B cell (primary cell): Measurements from ENCODE around the gene TCF7. TPM values are rescaled to one million over a fixed set of nuclear protein-coding genes. Genes with fewer than 3 reads are reported as not detected.

Experiments used
- ATAC-seq: fragments of 200-7000 bp; cut with Tn5 transposase; one replicate; pipeline ENCODE4 v1.10.0; 2021; ENCODE audit warnings: low read depth, mild to moderate bottlenecking, moderate number of reproducible peaks, moderate library complexity
- CTCF ChIA-PET: fragments of 350-600 bp; sonication (Branson Sonifier 250); formaldehyde crosslinking; loops from one replicate; lab custom pipeline; 2021; ENCODE audit warnings: antibody characterized with exemption, inconsistent platforms; lab: Charles Lee
- POLR2A ChIA-PET: fragments of 350-600 bp; sonication (Branson Sonifier 250); formaldehyde crosslinking; loops from one replicate; lab custom pipeline; 2021; ENCODE audit warnings: antibody characterized with exemption; lab: Charles Lee
- DNase-seq: peaks from one replicate; pipeline ENCODE4 v3.0.0; 2013
- H2AFZ ChIP-seq: 2 replicates; pipeline ENCODE4 v1.6.1; 2012; ENCODE audit warnings: mild to moderate bottlenecking, low read depth, low read length; ENCODE audit not compliant: insufficient read depth, poor library complexity, severe bottlenecking
- H3K27ac ChIP-seq, 2 donors: 1 replicate in 1 of 2; 2 replicates in 1 of 2; pipeline ENCODE4 v1.5.1; 2012 to 2013; ENCODE audit warnings: low read length in 2 of 2, mild to moderate bottlenecking in 2 of 2, moderate library complexity in 1 of 2
- H3K27me3 ChIP-seq, 4 experiments: fragments of 200-600 bp in 1 of 4; sonication (generic) in 1 of 4; replicated peaks in 1 of 4; 1 replicate in 2 of 4; 2 replicates in 2 of 4; pipeline versions ENCODE4 v1.6.1 to v1.7.0; 2013 to 2016; ENCODE audit warnings: low read length in 3 of 4, mild to moderate bottlenecking in 2 of 4, mixed read lengths in 1 of 4, moderate library complexity in 1 of 4; ENCODE audit not compliant: insufficient read depth in 4 of 4, control insufficient read depth in 3 of 4; ENCODE audit errors: control extremely low read depth in 1 of 4
- H3K36me3 ChIP-seq, 2 experiments: replicated peaks in 1 of 2; 1 replicate in 1 of 2; 2 replicates in 1 of 2; pipeline versions ENCODE4 v1.6.1 to v1.7.1; 2013; ENCODE audit warnings: low read length in 1 of 2; ENCODE audit not compliant: insufficient read depth in 2 of 2, control insufficient read depth in 1 of 2; ENCODE audit errors: control extremely low read depth in 1 of 2, extremely low read depth in 1 of 2
- H3K4me1 ChIP-seq, 2 donors: fragments of 200-600 bp in 1 of 2; sonication (generic) in 1 of 2; 1 replicate in 1 of 2; 2 replicates in 1 of 2; pipeline versions ENCODE4 v1.5.1 to v1.6.1; 2013 to 2017; ENCODE audit warnings: low read length in 2 of 2; ENCODE audit not compliant: control insufficient read depth in 2 of 2, insufficient read depth in 2 of 2
- H3K4me2 ChIP-seq: replicated peaks from 2 replicates; pipeline ENCODE3; 2012; ENCODE audit warnings: mild to moderate bottlenecking, low read depth, low read length; ENCODE audit not compliant: poor library complexity, severe bottlenecking
- H3K4me3 ChIP-seq, 5 experiments: fragments of 200-600 bp in 1 of 5; sonication (generic) in 1 of 5; 1 replicate in 3 of 5; 2 replicates in 2 of 5; pipeline versions ENCODE4 v1.5.1 to v1.7.0; 2011 to 2016; ENCODE audit warnings: low read length in 4 of 5, mild to moderate bottlenecking in 4 of 5, low read depth in 2 of 5, control low read depth in 1 of 5, moderate library complexity in 1 of 5; ENCODE audit not compliant: insufficient read depth in 1 of 5; ENCODE audit errors: control extremely low read depth in 1 of 5, extremely low read depth in 1 of 5
- H3K79me2 ChIP-seq: fragments of 200-600 bp; sonication (generic); one replicate; pipeline ENCODE4 v1.6.0; 2016; ENCODE audit warnings: low read length; ENCODE audit not compliant: control insufficient read depth, insufficient read depth
- H3K9ac ChIP-seq: fragments of 200-600 bp; sonication (generic); 2 replicates; pipeline ENCODE4 v1.6.1; 2017; ENCODE audit warnings: mild to moderate bottlenecking, low read length, moderate library complexity
- H3K9me3 ChIP-seq, 3 donors: one replicate each; pipeline versions ENCODE4 v1.6.1 to v1.7.1; 2013; ENCODE audit warnings: low read length in 2 of 3; ENCODE audit not compliant: control insufficient read depth in 2 of 3, insufficient read depth in 1 of 3; ENCODE audit errors: control extremely low read depth in 1 of 3
- H4K20me1 ChIP-seq: 2 replicates; pipeline ENCODE4 v1.6.0; 2012; ENCODE audit warnings: mild to moderate bottlenecking, low read length; ENCODE audit not compliant: insufficient read depth, control insufficient read depth, poor library complexity, severe bottlenecking
- H3K27ac Mint-ChIP-seq: one replicate; pipeline ENCODE4 v1.8.0; 2021; ENCODE audit warnings: mixed read lengths
- H3K27me3 Mint-ChIP-seq: one replicate; pipeline ENCODE4 v1.8.0; 2021; ENCODE audit warnings: mixed read lengths
- H3K4me1 Mint-ChIP-seq: one replicate; pipeline ENCODE4 v1.8.0; 2021; ENCODE audit warnings: mixed read lengths
- H3K4me3 Mint-ChIP-seq: one replicate; pipeline ENCODE4 v1.8.0; 2021; ENCODE audit warnings: mixed read lengths
- H3K9me3 Mint-ChIP-seq: one replicate; pipeline ENCODE4 v1.8.0; 2022; ENCODE audit warnings: mixed read lengths; ENCODE audit not compliant: insufficient read depth
- CTCF ChIP-seq: fragments of 200-600 bp; IDR thresholded peaks from one replicate; pipeline ENCODE4 v1.8.0; 2022; ENCODE audit warnings: antibody characterized with exemption, mild to moderate bottlenecking
- EZH2 ChIP-seq: IDR thresholded peaks from 2 replicates; pipeline ENCODE4 v1.6.1; 2012; ENCODE audit warnings: borderline replicate concordance, low read depth, mild to moderate bottlenecking, moderate library complexity, low read length; ENCODE audit not compliant: insufficient read depth, poor library complexity, severe bottlenecking
- WGBS: methylation state at CpG from one replicate; pipeline ENCODE4 v1.1.5; 2013; ENCODE audit warnings: missing lambda C conversion rate; ENCODE audit not compliant: insufficient coverage; 5-methylcytosine and 5-hydroxymethylcytosine counted together
- intact Hi-C: fragments of 100-400 bp; cut with micrococcal nuclease; formaldehyde crosslinking; loops from one replicate; pipeline ENCODE4 v1.10.0; 2022
- polyA plus RNA-seq: library from polyadenylated mRNA; depleted of rRNA; stranded (reverse); fragments of >200 nt; gene quantifications from 2 replicates; pipeline ENCODE4 v1.2.3, GENCODE V29; 2012
- total RNA-seq, 2 donors: library from RNA; stranded (reverse); fragments of 120-200 nt in 1 of 2; gene quantifications; 1 replicate in 1 of 2; 2 replicates in 1 of 2; pipeline versions ENCODE4 v1.2.3 to v1.2.4, GENCODE V29; 2013 to 2022

The TCF7 gene
- total and polyA plus RNA-seq, 2 donors (not counting 1 experiment from before 2014, with no cell fraction given): 26.8 to 61.1 TPM

DNA sequence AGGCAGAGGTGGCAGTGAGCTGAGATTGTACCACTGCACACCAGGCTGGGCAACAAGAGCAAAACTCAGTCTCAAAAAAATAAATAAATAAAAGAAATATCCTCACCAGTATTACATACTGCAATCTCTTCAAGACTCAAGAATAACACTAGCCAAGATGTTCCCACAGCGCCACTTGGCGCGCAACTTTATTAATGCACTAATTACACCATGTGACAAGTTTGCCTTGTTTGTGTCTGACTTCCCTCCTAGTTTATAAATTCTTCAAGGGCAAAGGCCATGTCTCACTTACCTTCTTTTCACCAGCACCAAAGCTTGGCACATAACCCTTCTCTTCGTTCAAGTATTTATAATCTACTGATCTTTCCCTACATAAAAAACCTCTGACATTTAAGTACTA lies 57.5 kb downstream of the TCF7 start:
- Histone ChIP-seq H3K36me3 (peaks cover 23 to 56% of the 10 kb centered on the region in 2 experiments), H3K9me3 (no peaks in the 10 kb centered on the region), H3K4me1 (peaks cover 19% of the 10 kb centered on the region in 2 donors), H4K20me1 (peaks cover 70% of the 10 kb centered on the region), H3K27me3 (no peaks in the 10 kb centered on the region), H3K79me2 (peaks cover 90% of the 10 kb centered on the region), H2AFZ (no peak overlapping the region), H3K27ac (no peak overlapping the region), H3K4me2 (no peak overlapping the region), H3K9ac (no peak overlapping the region), H3K4me3 (no peak overlapping the region)
- intact Hi-C loops: no loop called here
- Mint-ChIP-seq H3K4me1 (peaks cover 38% of the 10 kb centered on the region), H3K4me3 (no peak overlapping the region), H3K27ac (no peak overlapping the region), H3K27me3 (no peaks in the 10 kb centered on the region), H3K9me3 (no peaks in the 10 kb centered on the region)
- no peak for ATAC-seq
- TF ChIP-seq CTCF (no peak), EZH2 (no peak)
- DNase-seq: no peak
- ChIA-PET POLR2A (no interaction called here), CTCF (interaction anchor here (1.4 to 3.2 kb wide), 2 partner anchors 13 to 31 kb away, joined by 4 to 10 read pairs; no protein-coding TSS in a partner anchor)
- WGBS: 96% methylated on average over 4 of the region's 4 CpGs
